Lung (tissue), 12 donors: ENCODE measurements around the gene EFL1. TPM values are rescaled to one million over a fixed set of nuclear protein-coding genes. Genes with fewer than 3 reads are reported as not detected.

Source experiments
- ATAC-seq: fragments of 200-7000 bp; cut with Tn5 transposase; one replicate; pipeline ENCODE4 v1.9.1; 2020; ENCODE audit warnings: moderate number of reproducible peaks; ENCODE audit not compliant: insufficient read depth, low FRiP score
- DNase-seq, 3 donors: peaks; one replicate each; pipeline ENCODE4 v3.0.0-alpha.2; 2013 to 2017
- H3K27ac ChIP-seq, 2 donors: one replicate each; pipeline ENCODE4 v1.5.1; 2013; ENCODE audit warnings: mild to moderate bottlenecking in 2 of 2, moderate library complexity in 2 of 2, control low read depth in 1 of 2, inconsistent platforms in 1 of 2, low read depth in 1 of 2, low read length in 1 of 2
- H3K27me3 ChIP-seq, 3 donors: one replicate each; pipeline ENCODE4 v1.5.1; 2013; ENCODE audit warnings: low read length in 2 of 3; ENCODE audit not compliant: control insufficient read depth in 3 of 3, insufficient read depth in 3 of 3
- H3K36me3 ChIP-seq, 4 donors: one replicate each; pipeline ENCODE4 v1.5.1; 2013; ENCODE audit warnings: low read length in 4 of 4, mild to moderate bottlenecking in 1 of 4, moderate library complexity in 1 of 4; ENCODE audit not compliant: control insufficient read depth in 4 of 4, insufficient read depth in 4 of 4
- H3K4me1 ChIP-seq, 5 donors: one replicate each; pipeline ENCODE4 v1.5.1; 2013; ENCODE audit warnings: low read length in 5 of 5, mild to moderate bottlenecking in 2 of 5, moderate library complexity in 1 of 5; ENCODE audit not compliant: control insufficient read depth in 5 of 5, insufficient read depth in 5 of 5
- H3K4me3 ChIP-seq: one replicate; pipeline ENCODE4 v1.5.1; 2013; ENCODE audit warnings: mild to moderate bottlenecking, control low read depth, moderate library complexity
- H3K9ac ChIP-seq, 2 donors: one replicate each; pipeline ENCODE4 v1.5.1; 2013; ENCODE audit warnings: low read length in 2 of 2, control low read depth in 1 of 2; ENCODE audit not compliant: insufficient read depth in 1 of 2
- H3K9me3 ChIP-seq, 4 donors: one replicate each; pipeline ENCODE4 v1.5.1; 2013; ENCODE audit warnings: low read length in 3 of 4, mild to moderate bottlenecking in 1 of 4, moderate library complexity in 1 of 4; ENCODE audit not compliant: control insufficient read depth in 4 of 4, insufficient read depth in 3 of 4
- WGBS, 2 donors: extraction: QIAGEN DNeasy Blood & Tissue Kit; methylation state at CpG; one replicate each; pipeline ENCODE4 v1.1.7; 2013; 5-methylcytosine and 5-hydroxymethylcytosine counted together
- polyA plus RNA-seq, 2 donors: library from polyadenylated mRNA; stranded (reverse); fragments of 200-250 nt; gene quantifications; one replicate each; pipeline ENCODE4 v1.2.1, GENCODE V29; 2013
- total RNA-seq, 2 donors: library from RNA; depleted of rRNA in 1 of 2; stranded (reverse); fragments of >200 nt in 1 of 2; gene quantifications; one replicate each; pipeline ENCODE4 v1.2.1, GENCODE V29; 2014 to 2021
- TF ChIP-seq, protein P1 (sequence below): IDR thresholded peaks from 2 replicates; pipeline ENCODE4 v1.5.1; 2012; ENCODE audit warnings: mild to moderate bottlenecking; ENCODE audit errors: control extremely low read depth, extremely low read depth
- donor health status: control.
- donor health status: control.
- donor health status: Bipolar disorder and iron deficiency.
- donor health status: healthy.
- donor health status: DM: yes; HTN: yes; CAD: no.

EFL1 gene
- total and polyA plus RNA-seq, 4 donors = 4.1 to 22.9 (median 11.5) TPM

DNA sequence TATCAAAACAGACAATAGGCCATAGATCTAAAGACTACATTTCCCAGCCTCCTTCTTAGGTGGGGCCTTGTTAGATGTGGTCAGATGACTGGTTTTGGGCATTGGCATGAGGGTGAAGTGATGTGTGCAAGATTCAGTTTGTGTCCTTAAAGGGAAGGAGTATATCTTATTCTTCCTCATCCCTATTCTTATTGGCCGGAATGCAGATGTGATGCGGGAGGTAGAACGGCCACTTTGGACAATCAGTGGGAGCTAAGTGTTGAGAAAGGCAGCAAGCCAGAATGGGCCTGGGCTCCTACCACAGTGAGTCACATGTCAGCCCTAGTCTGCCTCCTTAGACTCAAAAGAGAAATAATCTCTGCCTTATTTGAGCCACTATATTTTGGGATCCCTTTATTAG is 126.9 kb downstream of the EFL1 start:
- 85 to 97% methylated on average over 3 of the region's 3 CpGs for WGBS, 2 donors

DNA sequence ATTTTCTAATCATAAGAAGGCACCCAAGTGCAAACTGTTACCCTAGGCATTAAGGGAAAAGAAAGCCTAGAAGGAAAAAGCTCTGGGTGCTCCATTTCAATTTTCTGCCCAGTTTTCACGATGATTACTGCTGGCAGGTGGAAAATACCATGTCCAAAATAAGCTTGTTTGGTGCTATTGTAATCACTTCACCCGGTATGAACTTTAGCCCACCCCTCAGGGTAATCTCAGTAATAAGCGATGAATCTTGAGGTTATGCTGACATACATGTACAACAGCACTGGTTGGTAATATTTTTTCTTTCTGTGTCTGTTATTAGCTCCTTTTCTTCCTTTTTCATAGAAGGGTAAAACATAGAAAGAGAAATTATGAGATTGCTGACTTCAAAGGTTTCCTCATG is 128.1 kb downstream of the EFL1 start:
- TF ChIP-seq, protein P1, sequence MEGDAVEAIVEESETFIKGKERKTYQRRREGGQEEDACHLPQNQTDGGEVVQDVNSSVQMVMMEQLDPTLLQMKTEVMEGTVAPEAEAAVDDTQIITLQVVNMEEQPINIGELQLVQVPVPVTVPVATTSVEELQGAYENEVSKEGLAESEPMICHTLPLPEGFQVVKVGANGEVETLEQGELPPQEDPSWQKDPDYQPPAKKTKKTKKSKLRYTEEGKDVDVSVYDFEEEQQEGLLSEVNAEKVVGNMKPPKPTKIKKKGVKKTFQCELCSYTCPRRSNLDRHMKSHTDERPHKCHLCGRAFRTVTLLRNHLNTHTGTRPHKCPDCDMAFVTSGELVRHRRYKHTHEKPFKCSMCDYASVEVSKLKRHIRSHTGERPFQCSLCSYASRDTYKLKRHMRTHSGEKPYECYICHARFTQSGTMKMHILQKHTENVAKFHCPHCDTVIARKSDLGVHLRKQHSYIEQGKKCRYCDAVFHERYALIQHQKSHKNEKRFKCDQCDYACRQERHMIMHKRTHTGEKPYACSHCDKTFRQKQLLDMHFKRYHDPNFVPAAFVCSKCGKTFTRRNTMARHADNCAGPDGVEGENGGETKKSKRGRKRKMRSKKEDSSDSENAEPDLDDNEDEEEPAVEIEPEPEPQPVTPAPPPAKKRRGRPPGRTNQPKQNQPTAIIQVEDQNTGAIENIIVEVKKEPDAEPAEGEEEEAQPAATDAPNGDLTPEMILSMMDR = no peak
- H3K27me3 ChIP-seq = no peaks in the 10 kb centered on the region
- H3K9ac ChIP-seq = no peak overlapping the region
- ATAC-seq (no peak), DNase-seq (no peak)
- 97% methylated on average over 3 of the region's 3 CpGs for WGBS, 2 donors
- H3K27ac ChIP-seq = no peak overlapping the region
- no peak overlapping the region for H3K4me3 ChIP-seq
- H3K4me1 ChIP-seq = peaks cover 0 to 12% (median 0%) of the 10 kb centered on the region in 5 donors
- peaks cover 0 to 18% (median 14%) of the 10 kb centered on the region in 4 donors for H3K36me3 ChIP-seq
- H3K9me3 ChIP-seq = no peaks in the 10 kb centered on the region

More for the DNA sequence above, 126.9 kb downstream of the EFL1 start:
- H3K9me3 ChIP-seq = no peaks in the 10 kb centered on the region
- H3K4me3 ChIP-seq = no peak overlapping the region
- peaks cover 0 to 15% (median 12%) of the 10 kb centered on the region in 4 donors for H3K36me3 ChIP-seq
- ATAC-seq = no peak
- peaks cover 0 to 3% (median 0%) of the 10 kb centered on the region in 5 donors for H3K4me1 ChIP-seq
- H3K9ac ChIP-seq = no peak overlapping the region
- no peak overlapping the region for H3K27ac ChIP-seq
- no peaks in the 10 kb centered on the region for H3K27me3 ChIP-seq
- TF ChIP-seq, protein P1 = no peak
- DNase-seq = no peak

DNA sequence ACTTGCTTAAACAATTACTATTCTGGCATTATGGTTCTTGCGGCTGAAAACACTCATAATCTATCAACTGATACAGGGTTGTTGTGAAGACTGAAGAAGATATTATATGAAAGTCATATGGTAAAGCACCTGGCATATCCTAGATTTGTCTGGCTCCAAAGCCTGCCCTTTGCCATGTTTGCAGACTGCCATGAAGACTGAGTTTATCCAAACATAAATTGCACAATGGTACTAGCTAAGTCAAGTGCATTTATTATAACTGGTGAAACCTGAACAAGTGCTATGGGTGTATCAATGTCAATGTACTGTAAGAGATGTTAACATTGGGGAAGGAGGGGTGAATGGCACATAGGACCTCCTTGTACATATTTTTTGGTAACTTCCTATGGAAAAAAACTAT is 129.3 kb downstream of the EFL1 start:
- no peak overlapping the region for H3K27ac ChIP-seq
- ATAC-seq = no peak
- no peaks in the 10 kb centered on the region for H3K27me3 ChIP-seq
- peaks cover 0 to 17% (median 6%) of the 10 kb centered on the region in 5 donors for H3K4me1 ChIP-seq
- H3K4me3 ChIP-seq = no peak overlapping the region
- H3K9me3 ChIP-seq = no peaks in the 10 kb centered on the region
- H3K9ac ChIP-seq = no peak overlapping the region
- TF ChIP-seq, protein P1 = no peak
- DNase-seq = no peak
- peaks cover 0 to 18% (median 11%) of the 10 kb centered on the region in 4 donors for H3K36me3 ChIP-seq
- WGBS, 2 donors = 92 to 98% methylated on average over 1 of the region's 1 CpG

DNA sequence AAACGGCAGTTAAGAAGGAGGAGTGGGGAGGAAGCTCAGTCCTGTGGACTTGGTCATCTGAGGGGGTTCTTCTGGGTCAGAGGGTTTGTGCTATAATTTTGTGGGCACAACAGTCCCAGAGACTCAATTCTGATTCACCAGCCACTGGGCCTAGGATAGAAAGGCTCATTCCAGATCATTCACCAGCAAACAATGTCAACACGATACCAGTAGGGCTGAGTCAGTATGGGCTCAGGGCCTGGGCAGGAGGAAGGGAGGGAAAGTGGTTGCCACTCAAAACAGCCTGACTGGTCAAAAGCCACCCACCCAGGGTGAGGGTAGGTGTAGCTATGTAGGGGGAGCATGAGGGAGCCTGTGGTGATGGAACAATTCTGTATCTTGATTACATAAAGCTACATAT is 129.8 kb downstream of the EFL1 start:
- 96 to 100% methylated on average over 2 of the region's 2 CpGs for WGBS, 2 donors
- Histone ChIP-seq H3K9ac (no peak overlapping the region), H3K27me3 (no peaks in the 10 kb centered on the region), H3K9me3 (no peaks in the 10 kb centered on the region), H3K4me3 (no peak overlapping the region), H3K4me1 (peaks cover 0 to 17% (median 6%) of the 10 kb centered on the region in 5 donors), H3K27ac (no peak overlapping the region), H3K36me3 (peaks cover 0 to 18% (median 9%) of the 10 kb centered on the region in 4 donors)
- ATAC-seq (no peak), DNase-seq (no peak)
- TF ChIP-seq, protein P1 = no peak
